Astrocyte (in vitro differentiated cells and primary cell): ENCODE data around the gene ABTB2. TPM values are rescaled to one million over a fixed set of nuclear protein-coding genes. Genes with fewer than 3 reads are reported as not detected.

Experiments
- DNase-seq: peaks from one replicate; pipeline ENCODE4 v3.0.0-alpha.2; 2010; ENCODE audit warnings: low read depth
- FAIRE-seq: peaks from 2 replicates; lab custom pipeline; 2011; peaks lifted over from hg19 to GRCh38; lab: Jason Lieb, UNC
- H2AFZ ChIP-seq: 2 replicates; pipeline ENCODE4 v1.6.0; 2012; ENCODE audit warnings: low read depth, low read length, inconsistent platforms
- H3K27ac ChIP-seq: 2 replicates; pipeline ENCODE4 v1.5.1; 2011; ENCODE audit warnings: low read depth, low read length, inconsistent platforms
- H3K27me3 ChIP-seq: 2 replicates; pipeline ENCODE4 v1.6.0; 2011; ENCODE audit warnings: low read length, inconsistent platforms; ENCODE audit not compliant: insufficient read depth
- H3K36me3 ChIP-seq: 2 replicates; pipeline ENCODE4 v1.5.1; 2011; ENCODE audit warnings: low read length, inconsistent platforms; ENCODE audit not compliant: insufficient read depth
- H3K4me1 ChIP-seq: 2 replicates; pipeline ENCODE4 v1.5.1; 2011; ENCODE audit warnings: low read length, inconsistent platforms; ENCODE audit not compliant: insufficient read depth
- H3K4me2 ChIP-seq: 2 replicates; pipeline ENCODE4 v1.6.0; 2012; ENCODE audit warnings: low read length, inconsistent platforms
- H3K4me3 ChIP-seq: 2 replicates; pipeline ENCODE4 v1.5.1; 2011; ENCODE audit warnings: low read depth, mild to moderate bottlenecking, low read length, inconsistent platforms; ENCODE audit not compliant: insufficient read depth
- H3K79me2 ChIP-seq: 2 replicates; pipeline ENCODE4 v1.6.0; 2012; ENCODE audit warnings: mild to moderate bottlenecking, low read length, inconsistent platforms; ENCODE audit not compliant: insufficient read depth
- H3K9ac ChIP-seq: 2 replicates; pipeline ENCODE4 v1.6.0; 2012; ENCODE audit warnings: mild to moderate bottlenecking, low read length, inconsistent platforms
- H3K9me3 ChIP-seq: 2 replicates; pipeline ENCODE4 v1.5.1; 2012; ENCODE audit warnings: low read depth, mild to moderate bottlenecking, low read length, inconsistent platforms; ENCODE audit not compliant: insufficient read depth
- H4K20me1 ChIP-seq: 2 replicates; pipeline ENCODE4 v1.6.0; 2012; ENCODE audit warnings: low read length, inconsistent platforms; ENCODE audit not compliant: insufficient read depth
- H3K27ac Mint-ChIP-seq: one replicate; pipeline ENCODE4 v1.8.0; 2021; ENCODE audit warnings: mild to moderate bottlenecking, mixed read lengths; ENCODE audit not compliant: unreplicated experiment
- H3K27me3 Mint-ChIP-seq: one replicate; pipeline ENCODE4 v1.8.0; 2021; ENCODE audit warnings: low read depth, mixed read lengths; ENCODE audit not compliant: unreplicated experiment
- H3K36me3 Mint-ChIP-seq: one replicate; pipeline ENCODE4 v1.8.0; 2021; ENCODE audit warnings: low read depth, mixed read lengths; ENCODE audit not compliant: unreplicated experiment
- H3K4me1 Mint-ChIP-seq: one replicate; pipeline ENCODE4 v1.8.0; 2021; ENCODE audit warnings: low read depth, mixed read lengths; ENCODE audit not compliant: unreplicated experiment
- H3K4me3 Mint-ChIP-seq: one replicate; pipeline ENCODE4 v1.8.0; 2021; ENCODE audit warnings: mild to moderate bottlenecking, moderate library complexity, mixed read lengths; ENCODE audit not compliant: unreplicated experiment
- H3K9me3 Mint-ChIP-seq: one replicate; pipeline ENCODE4 v1.8.0; 2021; ENCODE audit warnings: mild to moderate bottlenecking, mixed read lengths; ENCODE audit not compliant: unreplicated experiment
- CTCF ChIP-seq: IDR thresholded peaks from 2 replicates; pipeline ENCODE4 v1.5.1; 2011; ENCODE audit warnings: low read depth, mild to moderate bottlenecking, inconsistent platforms, low read length, moderate library complexity; ENCODE audit not compliant: insufficient read depth
- EZH2 ChIP-seq: IDR thresholded peaks from 2 replicates; pipeline ENCODE4 v1.6.1; 2012; ENCODE audit warnings: mild to moderate bottlenecking, low read length, inconsistent platforms; ENCODE audit not compliant: insufficient read depth
- total RNA-seq: library from RNA; stranded (reverse); gene quantifications from 2 replicates; pipeline ENCODE4 v1.2.1, GENCODE V29; 2021

Gene ABTB2
- total RNA-seq, 1 donor from 2014 or later: 14.1 TPM

- Histone ChIP-seq H3K4me3 (no peak overlapping the region), H4K20me1 (peaks cover 48% of the 10 kb centered on the region), H3K4me2 (no peak overlapping the region), H3K27me3 (no peaks in the 10 kb centered on the region), H3K36me3 (peaks cover 2% of the 10 kb centered on the region), H3K9ac (no peak overlapping the region), H3K79me2 (no peaks in the 10 kb centered on the region), H2AFZ (no peak overlapping the region), H3K4me1 (peaks cover 9% of the 10 kb centered on the region), H3K9me3 (no peaks in the 10 kb centered on the region), H3K27ac (no peak overlapping the region)
- H3K9me3 Mint-ChIP-seq: peaks cover 3% of the 10 kb centered on the region
- no peaks in the 10 kb centered on the region for H3K27me3 Mint-ChIP-seq
- peaks cover 18% of the 10 kb centered on the region for H3K36me3 Mint-ChIP-seq
- no peak overlapping the region for H3K4me3 Mint-ChIP-seq
- DNase-seq (peak; percentile 77), FAIRE-seq (peak; percentile 5)
- H3K4me1 Mint-ChIP-seq: peaks cover 7% of the 10 kb centered on the region
- peak overlapping the region; percentile 66 for H3K27ac Mint-ChIP-seq
- TF ChIP-seq EZH2: no peak
- no peak for TF ChIP-seq CTCF
These were observed 195.9 kb downstream of the ABTB2 start for GRCh38 chr11:34161812-34162492.

GRCh38 chr11:34161361-34161760 is 196.4 kb downstream of the ABTB2 start:
- Histone ChIP-seq H3K36me3 (peaks cover 2% of the 10 kb centered on the region), H3K4me1 (peaks cover 9% of the 10 kb centered on the region), H3K27me3 (no peaks in the 10 kb centered on the region), H2AFZ (no peak overlapping the region), H3K9ac (no peak overlapping the region), H3K27ac (no peak overlapping the region), H3K4me2 (no peak overlapping the region), H3K79me2 (no peaks in the 10 kb centered on the region), H4K20me1 (peaks cover 48% of the 10 kb centered on the region), H3K4me3 (no peak overlapping the region), H3K9me3 (no peaks in the 10 kb centered on the region)
- peaks cover 3% of the 10 kb centered on the region for H3K9me3 Mint-ChIP-seq
- H3K36me3 Mint-ChIP-seq: peaks cover 13% of the 10 kb centered on the region
- H3K4me3 Mint-ChIP-seq: no peak overlapping the region
- peaks cover 7% of the 10 kb centered on the region for H3K4me1 Mint-ChIP-seq
- no peak for TF ChIP-seq EZH2
- no peak for TF ChIP-seq CTCF
- H3K27me3 Mint-ChIP-seq: no peaks in the 10 kb centered on the region
- no peak overlapping the region for H3K27ac Mint-ChIP-seq
- DNase-seq (no peak), FAIRE-seq (no peak)

GRCh38 chr11:34160791-34161190 is 197.0 kb downstream of the ABTB2 start:
- peaks cover 4% of the 10 kb centered on the region for H3K36me3 ChIP-seq
- H3K4me3 Mint-ChIP-seq: no peak overlapping the region
- peaks cover 7% of the 10 kb centered on the region for H3K4me1 Mint-ChIP-seq
- no peak overlapping the region for H2AFZ ChIP-seq
- no peak for DNase-seq
- peaks cover 3% of the 10 kb centered on the region for H3K9me3 Mint-ChIP-seq
- H3K36me3 Mint-ChIP-seq: peaks cover 13% of the 10 kb centered on the region
- no peak for TF ChIP-seq CTCF
- no peak for TF ChIP-seq EZH2
- H3K4me1 ChIP-seq: peaks cover 9% of the 10 kb centered on the region
- H3K27ac Mint-ChIP-seq: no peak overlapping the region
- H3K27ac ChIP-seq: no peak overlapping the region
- FAIRE-seq: no peak
- no peak overlapping the region for H3K4me3 ChIP-seq
- H3K4me2 ChIP-seq: no peak overlapping the region
- H3K27me3 ChIP-seq: no peaks in the 10 kb centered on the region
- H3K27me3 Mint-ChIP-seq: no peaks in the 10 kb centered on the region
- H3K9ac ChIP-seq: no peak overlapping the region
- no peaks in the 10 kb centered on the region for H3K79me2 ChIP-seq
- H4K20me1 ChIP-seq: peaks cover 45% of the 10 kb centered on the region
- no peaks in the 10 kb centered on the region for H3K9me3 ChIP-seq
